ENCODE measurements around the gene OR2B6. TPM values are rescaled to one million over a fixed set of nuclear protein-coding genes. Genes with fewer than 3 reads are reported as not detected.

The OR2B6 gene
- total and polyA plus RNA-seq, 8 donors = not detected

DNA sequence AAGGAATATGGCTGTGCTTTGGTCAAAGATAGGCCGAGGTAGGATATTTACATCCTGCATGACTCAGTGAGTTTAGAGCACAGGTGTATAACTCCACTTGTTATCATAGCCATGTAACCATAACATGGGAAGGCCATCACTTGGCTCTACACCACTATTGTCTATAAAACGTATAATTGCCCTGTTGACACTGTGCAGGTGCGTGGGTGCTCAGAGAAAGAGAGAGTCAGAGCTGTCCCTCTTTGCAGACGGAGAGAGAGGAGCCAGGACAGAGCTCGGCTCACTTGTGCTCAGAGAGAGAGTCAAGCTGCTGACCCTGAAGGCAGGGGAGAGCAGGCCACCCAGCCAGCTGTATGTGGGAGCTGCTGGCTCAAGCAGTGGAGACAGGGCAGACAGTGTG is 46.0 kb downstream of the OR2B6 start:
- Histone ChIP-seq H3K36me3 (no peaks in the 10 kb centered on the region), H3K9me3 (no peaks in the 10 kb centered on the region), H3K27me3 (peaks cover 0 to 34% (median 3%) of the 10 kb centered on the region in 3 donors), H3K4me3 (no peak overlapping the region), H3K27ac (no peak overlapping the region), H3K4me1 (no peaks in the 10 kb centered on the region)
- no peak for DNase-seq
- intact Hi-C loops (cut with DNase I; ENCODE audit: low total_unique reads) = no loop called here
- 76 to 87% (median 86%) methylated on average over 5 of the region's 5 CpGs for WGBS, 5 donors
- TF ChIP-seq CTCF (IDR thresholded peaks at IDR 0.05) = no peak
- TF ChIP-seq EP300 (IDR thresholded peaks at IDR 0.05) = no peak

- Histone ChIP-seq H3K27ac (no peak overlapping the region), H3K4me1 (no peaks in the 10 kb centered on the region), H3K9me3 (no peaks in the 10 kb centered on the region), H3K27me3 (peaks cover 0 to 33% (median 3%) of the 10 kb centered on the region in 3 donors), H3K36me3 (no peaks in the 10 kb centered on the region), H3K4me3 (no peak overlapping the region)
- WGBS, 5 donors = 61 to 74% (median 66%) methylated on average over 3 of the region's 3 CpGs
- DNase-seq = no peak
- no peak for TF ChIP-seq POLR2AphosphoS5 (IDR thresholded peaks at IDR 0.05)
- TF ChIP-seq POLR2A (IDR thresholded peaks at IDR 0.05) = no peak
- no peak for TF ChIP-seq CTCF (IDR thresholded peaks at IDR 0.05)
- TF ChIP-seq EP300 (IDR thresholded peaks at IDR 0.05) = no peak
- intact Hi-C loops (cut with DNase I; ENCODE audit: low total_unique reads) = no loop called here
Measured at GRCh38 chr6:28003661-28004060, 46.6 kb downstream of the OR2B6 start.

DNA sequence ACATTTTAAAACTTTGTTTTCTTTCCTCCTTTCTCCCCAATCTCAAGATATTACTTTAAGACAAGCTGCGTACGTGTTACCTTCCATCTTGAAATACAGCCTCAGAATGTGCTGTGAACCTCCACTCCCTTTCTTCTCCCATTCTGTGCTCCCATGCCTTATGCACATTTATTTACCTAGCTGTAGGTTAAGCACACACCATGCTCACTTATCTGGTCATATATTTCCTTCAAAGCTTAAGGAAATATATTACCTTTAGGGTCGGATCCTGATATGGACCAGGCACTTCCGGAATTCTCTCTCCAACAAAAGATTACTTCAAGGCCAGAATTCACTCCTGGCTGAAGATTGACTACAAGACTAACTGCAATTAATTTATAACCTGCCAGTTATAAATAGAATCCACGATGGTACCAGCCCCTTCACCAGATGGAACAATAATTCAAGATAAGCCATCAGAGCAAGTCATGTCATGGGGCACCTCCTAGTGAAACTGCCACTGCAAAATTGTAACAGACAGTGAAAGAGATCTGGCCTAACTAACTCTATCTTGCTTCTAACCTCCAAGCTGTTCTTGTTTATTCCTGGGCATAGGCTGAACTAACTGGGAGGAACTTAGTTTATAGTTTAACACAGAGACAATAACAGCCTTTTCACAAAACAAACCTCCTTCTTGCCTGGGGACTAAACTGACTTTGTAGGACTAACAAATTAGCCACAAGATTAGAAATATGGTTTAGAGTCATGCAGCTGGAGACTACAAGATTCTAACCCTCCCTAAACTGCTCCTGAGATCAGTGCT is 47.5 kb downstream of the OR2B6 start:
- Histone ChIP-seq H3K27me3 (peaks cover 0 to 32% (median 3%) of the 10 kb centered on the region in 3 donors), H3K27ac (no peak overlapping the region), H3K36me3 (no peaks in the 10 kb centered on the region), H3K9me3 (no peaks in the 10 kb centered on the region), H3K4me3 (no peak overlapping the region), H3K4me1 (no peaks in the 10 kb centered on the region)
- intact Hi-C loops (cut with DNase I; ENCODE audit: low total_unique reads) = no loop called here
- DNase-seq = no peak
- no peak for TF ChIP-seq CTCF (IDR thresholded peaks at IDR 0.05)
- TF ChIP-seq POLR2AphosphoS5 (IDR thresholded peaks at IDR 0.05) = no peak
- TF ChIP-seq EP300 (IDR thresholded peaks at IDR 0.05) = no peak
- no peak for TF ChIP-seq POLR2A (IDR thresholded peaks at IDR 0.05)
- WGBS, 5 donors = 38 to 56% (median 39%) methylated on average over 5 of the region's 5 CpGs

DNA sequence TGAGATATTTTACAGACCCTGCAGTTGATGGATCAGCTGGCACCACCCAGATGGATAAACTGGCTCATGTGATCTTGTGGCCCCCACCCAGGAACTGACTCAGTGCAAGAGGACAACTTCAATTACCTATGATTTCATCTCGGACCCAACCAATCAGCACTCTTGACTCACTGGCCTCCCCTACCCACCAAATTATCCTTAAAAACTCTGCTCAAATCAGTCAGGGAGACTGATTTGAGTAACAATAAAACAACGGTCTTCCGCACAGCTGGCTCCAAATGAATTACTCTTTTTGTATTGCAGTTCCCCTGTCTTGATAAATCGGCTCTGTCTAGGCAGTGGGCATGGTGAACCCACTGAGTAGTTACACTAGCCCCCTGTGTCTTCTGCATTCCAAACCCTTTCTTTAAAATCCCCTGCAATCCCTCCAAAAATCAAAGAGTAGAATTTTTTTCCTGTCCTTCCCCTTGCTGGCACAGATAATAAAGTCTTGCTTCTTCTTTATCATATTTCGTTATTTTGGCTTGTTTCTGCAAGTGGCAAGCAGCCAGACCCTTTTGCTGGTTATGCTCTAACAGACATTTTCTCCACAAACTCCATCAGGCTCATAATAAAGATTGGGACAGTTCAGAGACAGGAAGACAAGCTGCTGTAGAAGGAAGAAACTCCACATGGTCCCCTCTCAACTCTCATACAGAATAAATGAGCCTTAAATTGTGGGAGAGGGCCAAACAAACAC is 48.3 kb downstream of the OR2B6 start:
- no peak overlapping the region for H3K4me3 ChIP-seq
- WGBS, 5 donors = 60 to 68% (median 65%) methylated on average over 5 of the region's 5 CpGs
- no peaks in the 10 kb centered on the region for H3K4me1 ChIP-seq
- peaks cover 0 to 32% (median 3%) of the 10 kb centered on the region in 3 donors for H3K27me3 ChIP-seq
- DNase-seq = peak in 1 of 2 donors; percentile 55
- H3K36me3 ChIP-seq = no peaks in the 10 kb centered on the region
- intact Hi-C loops (cut with DNase I; ENCODE audit: low total_unique reads) = no loop called here
- TF ChIP-seq POLR2A (IDR thresholded peaks at IDR 0.05) = no peak
- TF ChIP-seq EP300 (IDR thresholded peaks at IDR 0.05) = no peak
- no peak for TF ChIP-seq POLR2AphosphoS5 (IDR thresholded peaks at IDR 0.05)
- TF ChIP-seq CTCF (IDR thresholded peaks at IDR 0.05) = no peak
- H3K9me3 ChIP-seq = no peaks in the 10 kb centered on the region
- no peak overlapping the region for H3K27ac ChIP-seq

Data from stomach (tissue), 9 donors.